GM18520 (cell line): ENCODE measurements around the gene SOST.

Experiments
- ATAC-seq: cut with Tn5 transposase; IDR thresholded peaks from one replicate; pipeline ENCODE4 v1.9.1; 2021; ENCODE audit not compliant: unreplicated experiment

The SOST gene

DNA sequence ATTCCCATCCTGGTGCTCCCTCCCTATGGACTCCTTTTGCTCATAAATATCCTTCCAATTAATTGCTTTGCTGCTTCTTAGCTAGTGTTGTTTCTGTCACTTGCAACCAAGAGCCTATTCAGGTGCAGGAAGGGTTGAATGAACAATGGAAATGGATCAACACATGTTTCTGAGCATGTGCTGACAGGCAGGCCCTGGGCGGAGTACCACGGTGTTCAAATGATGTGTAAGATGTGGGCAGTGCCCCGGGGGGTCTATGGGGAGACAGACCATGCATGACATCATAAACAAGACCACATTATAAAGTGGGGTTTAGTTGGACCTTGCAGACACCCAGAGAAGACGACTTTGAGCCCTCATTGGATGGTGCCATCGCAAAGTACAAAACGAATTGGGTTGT, 48.5 kb downstream of the SOST start:
- ATAC-seq = no peak

DNA sequence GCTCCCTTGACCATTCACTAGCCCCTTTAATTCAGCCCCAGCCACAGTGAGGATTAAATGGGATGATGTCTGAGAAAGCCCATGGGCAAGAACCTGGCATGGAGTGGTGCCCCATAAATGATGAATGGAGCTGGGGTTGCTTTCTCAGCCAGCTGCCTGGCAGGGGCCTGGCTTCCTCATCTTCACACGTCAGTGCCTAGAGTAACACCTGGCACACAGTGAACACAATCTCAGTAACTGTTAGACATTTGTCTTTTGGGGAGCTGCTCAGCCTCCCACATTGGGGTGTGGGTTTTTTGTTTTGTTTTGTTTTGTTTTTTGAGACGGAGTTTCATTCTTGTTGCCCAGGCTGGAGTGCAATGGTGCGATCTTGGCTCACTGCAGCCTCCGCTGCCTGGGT, 49.4 kb downstream of the SOST start:
- ATAC-seq = no peak

DNA sequence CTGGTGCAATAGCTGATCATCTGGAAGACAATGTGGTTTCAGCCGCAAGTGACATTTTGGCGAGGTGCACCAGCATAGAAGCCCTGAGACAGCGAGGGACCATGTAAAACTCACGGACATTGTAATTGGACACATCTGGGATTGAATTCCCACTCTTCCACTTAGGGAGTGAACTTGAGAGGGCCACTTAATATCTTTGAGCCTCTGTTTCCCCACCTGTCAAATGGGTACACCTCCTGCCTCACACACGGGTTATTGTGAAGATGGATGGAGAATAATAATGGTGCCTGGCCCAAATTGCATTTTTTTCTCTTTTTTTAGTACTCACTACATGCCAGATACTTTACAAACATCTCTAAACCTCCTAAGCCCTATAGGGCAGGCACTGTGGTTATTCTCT, 51.4 kb downstream of the SOST start:
- no peak for ATAC-seq

DNA sequence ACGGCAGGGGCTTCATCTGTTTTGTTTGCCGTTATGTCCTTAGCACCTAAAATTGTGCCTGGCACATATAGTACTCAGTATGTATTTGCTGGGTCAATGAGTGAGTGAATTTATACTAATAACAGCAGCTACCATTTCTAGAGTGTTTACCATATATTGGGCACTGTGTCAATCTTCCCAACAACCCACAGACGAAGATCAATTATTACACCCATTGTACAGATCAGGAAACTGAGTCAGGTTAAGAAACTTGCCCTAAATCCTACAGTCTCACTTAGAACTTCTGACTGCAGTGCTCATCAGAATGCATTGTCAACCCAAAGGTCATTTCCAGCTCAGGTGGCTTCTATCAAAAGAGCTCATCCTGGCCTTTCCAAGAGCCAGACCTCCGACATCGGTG, 52.4 kb downstream of the SOST start:
- no peak for ATAC-seq
